GM12878 (cell line): ENCODE measurements around the gene COPZ1. TPM values are rescaled to one million over a fixed set of nuclear protein-coding genes. Genes with fewer than 3 reads are reported as not detected.
A peak's percentile ranks its signal among the peaks of the same experiment; 100 is the strongest.

Experiments used
- ATF3 ChIP-seq: IDR thresholded peaks from 2 replicates; pipeline ENCODE4 v1.6.1; 2011; ENCODE audit warnings: low read depth, mild to moderate bottlenecking, low read length, moderate library complexity, borderline replicate concordance; ENCODE audit errors: extremely low read depth
- ATF7 ChIP-seq: fragments of 450-650 bp; IDR thresholded peaks from 2 replicates; pipeline ENCODE4 v1.6.1; 2016; ENCODE audit warnings: low read depth, mild to moderate bottlenecking
- BCLAF1 ChIP-seq: fragments of 450-650 bp; IDR thresholded peaks from 2 replicates; pipeline ENCODE4 v1.6.1; 2017; ENCODE audit warnings: antibody characterized with exemption, mild to moderate bottlenecking, moderate library complexity
- BMI1 ChIP-seq: fragments of 450-650 bp; IDR thresholded peaks from 2 replicates; pipeline ENCODE4 v1.6.1; 2016; ENCODE audit warnings: mild to moderate bottlenecking, moderate library complexity, borderline replicate concordance
- CBFB ChIP-seq: IDR thresholded peaks from 2 replicates; pipeline ENCODE4 v1.6.1; 2016; ENCODE audit warnings: antibody characterized with exemption, low read depth
- GABPA ChIP-seq: IDR thresholded peaks from 2 replicates; pipeline ENCODE4 v1.6.1; 2014; ENCODE audit warnings: antibody characterized with exemption, low read depth, mild to moderate bottlenecking, inconsistent platforms
- RB1 ChIP-seq: fragments of 450-650 bp; formaldehyde crosslinking; IDR thresholded peaks from 2 replicates; pipeline ENCODE4 v1.6.1; 2017; ENCODE audit warnings: mild to moderate bottlenecking, borderline replicate concordance
- RELA ChIP-seq: fragments of 450-650 bp; IDR thresholded peaks from 2 replicates; pipeline ENCODE4 v1.8.0; 2014; ENCODE audit warnings: borderline replicate concordance; ENCODE audit not compliant: partially characterized antibody
- RUNX3 ChIP-seq: IDR thresholded peaks from 2 replicates; pipeline ENCODE4 v1.6.1; 2012; ENCODE audit warnings: low read length, inconsistent platforms
- SIN3A ChIP-seq: IDR thresholded peaks from 2 replicates; pipeline ENCODE4 v1.6.1; 2012; ENCODE audit warnings: low read depth, low read length, improper control_type of control experiment
- SIX5 ChIP-seq: IDR thresholded peaks from 2 replicates; pipeline ENCODE4 v1.6.1; 2011; ENCODE audit warnings: mild to moderate bottlenecking, low read depth, low read length, moderate library complexity; ENCODE audit not compliant: severe bottlenecking
- SMAD5 ChIP-seq: IDR thresholded peaks from 2 replicates; pipeline ENCODE4 v1.6.1; 2016; ENCODE audit warnings: antibody characterized with exemption, low read depth
- SUPT20H ChIP-seq: IDR thresholded peaks from 2 replicates; pipeline ENCODE4 v1.6.1; 2011; ENCODE audit warnings: low read depth, mild to moderate bottlenecking, low read length, moderate library complexity, borderline replicate concordance; ENCODE audit not compliant: control insufficient read depth
- ZNF217 ChIP-seq: fragments of 450-650 bp; IDR thresholded peaks from 2 replicates; pipeline ENCODE4 v1.6.1; 2017; ENCODE audit warnings: antibody characterized with exemption, mild to moderate bottlenecking
- polyA plus RNA-seq, 11 experiments: library from polyadenylated mRNA; depleted of rRNA in 4 of 11; unstranded in 6 of 11; stranded (reverse) in 5 of 11; fragments of >200 nt; fragmentation: Nextera tagmentation in 4 of 11; fragmentation: Illumina TruSeq in 1 of 11; extraction: Ambion mirVana in 4 of 11; extraction: Trizol in 1 of 11; gene quantifications; 1 replicate in 1 of 11; 2 replicates in 10 of 11; pipeline versions ENCODE4 v1.2.1 to v1.2.3, GENCODE V29; 2011 to 2016; ENCODE audit warnings: inconsistent platforms in 2 of 11, missing spikeins in 2 of 11, low read depth in 1 of 11
- total RNA-seq, 4 experiments: library from RNA; depleted of rRNA in 3 of 4; stranded (reverse); fragments of >200 nt in 3 of 4; fragmentation: Illumina TruSeq in 1 of 4; extraction: Trizol in 1 of 4; gene quantifications; 2 replicates each; pipeline versions ENCODE4 v1.2.1 to v1.2.3, GENCODE V29; 2013 to 2021
- TF ChIP-seq, protein P1 (sequence below): fragments of 450-650 bp; IDR thresholded peaks from 2 replicates; pipeline ENCODE4 v1.6.1; 2017; ENCODE audit warnings: mild to moderate bottlenecking, low read depth, inconsistent platforms; ENCODE audit not compliant: poor library complexity, severe bottlenecking
- TF ChIP-seq, protein P2 (sequence below): fragments of 450-650 bp; IDR thresholded peaks from 2 replicates; pipeline ENCODE4 v1.6.1; 2017; ENCODE audit warnings: mild to moderate bottlenecking, moderate library complexity

Gene COPZ1
- total and polyA plus RNA-seq, 10 of the 15 experiments (the other 5 are each of a cell fraction or from before 2014, with no cell fraction given) = 112 to 378 (median 184) TPM

GRCh38 chr12:54286042-54287030 lies 38.6 kb upstream of the COPZ1 start (continued):
- TF ChIP-seq SIX5 = no peak
- no peak for TF ChIP-seq RELA
- no peak for TF ChIP-seq GABPA
- no peak for TF ChIP-seq SIN3A
- TF ChIP-seq BMI1 = no peak; the same call in 1 of the 2 replicates
- TF ChIP-seq, protein P1, sequence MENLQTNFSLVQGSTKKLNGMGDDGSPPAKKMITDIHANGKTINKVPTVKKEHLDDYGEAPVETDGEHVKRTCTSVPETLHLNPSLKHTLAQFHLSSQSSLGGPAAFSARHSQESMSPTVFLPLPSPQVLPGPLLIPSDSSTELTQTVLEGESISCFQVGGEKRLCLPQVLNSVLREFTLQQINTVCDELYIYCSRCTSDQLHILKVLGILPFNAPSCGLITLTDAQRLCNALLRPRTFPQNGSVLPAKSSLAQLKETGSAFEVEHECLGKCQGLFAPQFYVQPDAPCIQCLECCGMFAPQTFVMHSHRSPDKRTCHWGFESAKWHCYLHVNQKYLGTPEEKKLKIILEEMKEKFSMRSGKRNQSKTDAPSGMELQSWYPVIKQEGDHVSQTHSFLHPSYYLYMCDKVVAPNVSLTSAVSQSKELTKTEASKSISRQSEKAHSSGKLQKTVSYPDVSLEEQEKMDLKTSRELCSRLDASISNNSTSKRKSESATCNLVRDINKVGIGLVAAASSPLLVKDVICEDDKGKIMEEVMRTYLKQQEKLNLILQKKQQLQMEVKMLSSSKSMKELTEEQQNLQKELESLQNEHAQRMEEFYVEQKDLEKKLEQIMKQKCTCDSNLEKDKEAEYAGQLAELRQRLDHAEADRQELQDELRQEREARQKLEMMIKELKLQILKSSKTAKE = no peak
- TF ChIP-seq SUPT20H = no peak
- TF ChIP-seq BCLAF1 = no peak
- peak; percentile 16 for TF ChIP-seq RUNX3
- TF ChIP-seq RB1 = no peak
- TF ChIP-seq SMAD5 = peak; percentile 59; the same call in 1 of the 2 replicates
- TF ChIP-seq ZNF217 = no peak
- no peak for TF ChIP-seq ATF7
- TF ChIP-seq ATF3 = no peak
- TF ChIP-seq, protein P2, sequence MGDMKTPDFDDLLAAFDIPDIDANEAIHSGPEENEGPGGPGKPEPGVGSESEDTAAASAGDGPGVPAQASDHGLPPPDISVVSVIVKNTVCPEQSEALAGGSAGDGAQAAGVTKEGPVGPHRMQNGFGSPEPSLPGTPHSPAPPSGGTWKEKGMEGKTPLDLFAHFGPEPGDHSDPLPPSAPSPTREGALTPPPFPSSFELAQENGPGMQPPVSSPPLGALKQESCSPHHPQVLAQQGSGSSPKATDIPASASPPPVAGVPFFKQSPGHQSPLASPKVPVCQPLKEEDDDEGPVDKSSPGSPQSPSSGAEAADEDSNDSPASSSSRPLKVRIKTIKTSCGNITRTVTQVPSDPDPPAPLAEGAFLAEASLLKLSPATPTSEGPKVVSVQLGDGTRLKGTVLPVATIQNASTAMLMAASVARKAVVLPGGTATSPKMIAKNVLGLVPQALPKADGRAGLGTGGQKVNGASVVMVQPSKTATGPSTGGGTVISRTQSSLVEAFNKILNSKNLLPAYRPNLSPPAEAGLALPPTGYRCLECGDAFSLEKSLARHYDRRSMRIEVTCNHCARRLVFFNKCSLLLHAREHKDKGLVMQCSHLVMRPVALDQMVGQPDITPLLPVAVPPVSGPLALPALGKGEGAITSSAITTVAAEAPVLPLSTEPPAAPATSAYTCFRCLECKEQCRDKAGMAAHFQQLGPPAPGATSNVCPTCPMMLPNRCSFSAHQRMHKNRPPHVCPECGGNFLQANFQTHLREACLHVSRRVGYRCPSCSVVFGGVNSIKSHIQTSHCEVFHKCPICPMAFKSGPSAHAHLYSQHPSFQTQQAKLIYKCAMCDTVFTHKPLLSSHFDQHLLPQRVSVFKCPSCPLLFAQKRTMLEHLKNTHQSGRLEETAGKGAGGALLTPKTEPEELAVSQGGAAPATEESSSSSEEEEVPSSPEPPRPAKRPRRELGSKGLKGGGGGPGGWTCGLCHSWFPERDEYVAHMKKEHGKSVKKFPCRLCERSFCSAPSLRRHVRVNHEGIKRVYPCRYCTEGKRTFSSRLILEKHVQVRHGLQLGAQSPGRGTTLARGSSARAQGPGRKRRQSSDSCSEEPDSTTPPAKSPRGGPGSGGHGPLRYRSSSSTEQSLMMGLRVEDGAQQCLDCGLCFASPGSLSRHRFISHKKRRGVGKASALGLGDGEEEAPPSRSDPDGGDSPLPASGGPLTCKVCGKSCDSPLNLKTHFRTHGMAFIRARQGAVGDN = no peak
- 0 out of 2 replicates have a peak, but pooled peaks have one; percentile 12 for TF ChIP-seq CBFB
